Measurements from ENCODE around the gene WDR27. TPM values are rescaled to one million over a fixed set of nuclear protein-coding genes. Genes with fewer than 3 reads are reported as not detected.

The WDR27 gene
- total RNA-seq, 3 donors from 2014 or later (not counting 1 experiment from before 2014, with no cell fraction given): 12.7 to 31.0 (median 25.3) TPM

DNA sequence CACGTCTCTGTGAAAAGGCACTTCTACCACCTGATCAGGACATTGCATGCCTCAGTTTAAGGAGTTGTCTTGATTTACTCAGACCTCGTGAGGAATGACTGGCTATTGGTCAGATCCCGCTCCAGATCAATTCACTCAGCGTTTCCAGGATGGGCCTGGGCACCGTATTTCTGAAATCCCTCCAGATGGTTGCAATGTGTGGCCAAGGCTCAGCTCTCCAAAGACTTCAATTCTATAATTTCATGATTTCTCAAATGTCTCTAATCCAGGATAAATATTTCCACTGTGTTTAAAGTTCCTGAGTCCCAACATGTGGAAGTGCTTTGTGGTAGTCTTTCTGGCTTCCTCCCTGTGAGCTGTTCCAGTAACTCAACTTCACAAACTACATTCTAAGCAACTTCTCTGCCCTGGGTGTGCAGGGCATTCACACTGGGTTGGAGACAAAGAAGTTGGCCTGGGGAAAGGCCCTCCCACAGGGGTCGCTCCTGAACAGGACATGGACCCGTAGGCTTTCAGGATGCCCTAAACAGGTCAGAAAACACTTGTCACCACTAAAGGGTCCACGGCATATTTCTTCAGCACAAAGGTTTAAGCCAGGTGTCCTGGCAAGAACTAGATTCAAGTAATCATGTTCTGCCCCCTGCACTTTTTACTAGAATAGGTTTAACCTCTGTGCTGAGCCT is 212.1 kb downstream of the WDR27 start:
- Mint-ChIP-seq H3K4me1 (no peaks in the 10 kb centered on the region), H3K27ac (no peak overlapping the region), H3K9me3 (no peaks in the 10 kb centered on the region), H3K4me3 (no peak overlapping the region), H3K36me3 (no peaks in the 10 kb centered on the region), H3K27me3 (ENCODE audit: low read depth in 2 of 2) (no peaks in the 10 kb centered on the region)
- WGBS (ENCODE audit: insufficient coverage): 93% methylated on average over 8 of the region's 8 CpGs
- H3K27me3 ChIP-seq (ENCODE audit: control insufficient read depth, insufficient read depth, low read length): no peaks in the 10 kb centered on the region
- H3K27ac ChIP-seq (ENCODE audit: low read length): no peak overlapping the region
- no peaks in the 10 kb centered on the region for H3K4me1 ChIP-seq (ENCODE audit: control insufficient read depth, insufficient read depth, low read length)
- ATAC-seq (no peak), DNase-seq (no peak)
- TF ChIP-seq, protein P1, sequence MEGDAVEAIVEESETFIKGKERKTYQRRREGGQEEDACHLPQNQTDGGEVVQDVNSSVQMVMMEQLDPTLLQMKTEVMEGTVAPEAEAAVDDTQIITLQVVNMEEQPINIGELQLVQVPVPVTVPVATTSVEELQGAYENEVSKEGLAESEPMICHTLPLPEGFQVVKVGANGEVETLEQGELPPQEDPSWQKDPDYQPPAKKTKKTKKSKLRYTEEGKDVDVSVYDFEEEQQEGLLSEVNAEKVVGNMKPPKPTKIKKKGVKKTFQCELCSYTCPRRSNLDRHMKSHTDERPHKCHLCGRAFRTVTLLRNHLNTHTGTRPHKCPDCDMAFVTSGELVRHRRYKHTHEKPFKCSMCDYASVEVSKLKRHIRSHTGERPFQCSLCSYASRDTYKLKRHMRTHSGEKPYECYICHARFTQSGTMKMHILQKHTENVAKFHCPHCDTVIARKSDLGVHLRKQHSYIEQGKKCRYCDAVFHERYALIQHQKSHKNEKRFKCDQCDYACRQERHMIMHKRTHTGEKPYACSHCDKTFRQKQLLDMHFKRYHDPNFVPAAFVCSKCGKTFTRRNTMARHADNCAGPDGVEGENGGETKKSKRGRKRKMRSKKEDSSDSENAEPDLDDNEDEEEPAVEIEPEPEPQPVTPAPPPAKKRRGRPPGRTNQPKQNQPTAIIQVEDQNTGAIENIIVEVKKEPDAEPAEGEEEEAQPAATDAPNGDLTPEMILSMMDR (IDR thresholded peaks at IDR 0.05): no peak
- no peaks in the 10 kb centered on the region for H3K9me3 ChIP-seq (ENCODE audit: control insufficient read depth, insufficient read depth, low read length)
- H3K36me3 ChIP-seq (ENCODE audit: control insufficient read depth, insufficient read depth, low read length): no peaks in the 10 kb centered on the region
- intact Hi-C loops (cut with micrococcal nuclease): no loop called here
- no peak overlapping the region for H3K4me3 ChIP-seq (ENCODE audit: low read length)

DNA sequence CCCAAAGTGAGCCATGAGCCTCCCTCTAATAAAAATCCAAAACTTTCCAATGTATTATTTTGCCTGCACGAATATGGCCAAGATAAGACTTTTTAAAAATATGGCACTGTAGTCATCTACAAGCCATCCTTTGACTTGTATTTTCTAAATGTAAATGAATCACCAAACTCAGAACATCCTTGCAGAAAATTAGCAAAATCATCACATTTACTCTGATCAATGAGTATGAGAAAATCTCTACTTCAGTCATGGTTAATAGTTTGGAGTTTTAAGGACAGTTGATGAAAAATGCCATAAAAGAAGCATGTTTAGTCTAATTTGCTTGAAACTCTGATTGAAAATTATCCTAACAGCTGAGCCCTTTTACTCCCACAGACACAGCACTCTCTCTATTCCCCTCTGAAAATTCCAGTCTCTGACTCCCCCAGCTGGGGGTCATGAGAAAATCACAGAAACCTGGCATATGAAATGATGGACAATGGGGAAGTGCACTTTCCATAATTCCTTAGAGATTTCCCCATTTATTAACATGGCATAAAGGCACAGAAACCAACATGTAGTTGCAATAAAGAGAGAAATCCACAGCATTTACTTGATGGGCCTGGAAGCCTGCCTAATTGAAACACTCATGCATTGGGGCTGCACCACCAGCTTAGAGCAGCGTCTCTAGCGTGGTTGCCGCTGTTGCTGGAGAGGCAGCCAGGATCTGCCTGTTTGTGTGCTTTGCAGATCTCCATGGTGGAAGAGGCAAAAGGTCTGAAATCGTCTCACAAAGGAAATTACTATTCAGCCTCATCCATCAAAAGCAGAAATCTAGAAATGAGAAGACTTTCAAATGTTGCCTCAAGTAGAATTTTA is 214.0 kb downstream of the WDR27 start:
- whole genome bisulfite sequencing (ENCODE audit: insufficient coverage): 98% methylated on average over 4 of the region's 5 CpGs
- H3K4me3 Mint-ChIP-seq: no peak overlapping the region
- H3K36me3 Mint-ChIP-seq: peaks cover 4% of the 10 kb centered on the region
- DNase-seq (no peak), ATAC-seq (no peak)
- no peak overlapping the region for H3K27ac ChIP-seq (ENCODE audit: low read length)
- H3K36me3 ChIP-seq (ENCODE audit: control insufficient read depth, insufficient read depth, low read length): no peaks in the 10 kb centered on the region
- intact Hi-C loops (cut with micrococcal nuclease): no loop called here
- no peaks in the 10 kb centered on the region for H3K4me1 ChIP-seq (ENCODE audit: control insufficient read depth, insufficient read depth, low read length)
- H3K9me3 ChIP-seq (ENCODE audit: control insufficient read depth, insufficient read depth, low read length): no peaks in the 10 kb centered on the region
- no peaks in the 10 kb centered on the region for H3K27me3 ChIP-seq (ENCODE audit: control insufficient read depth, insufficient read depth, low read length)
- peaks cover 2 to 6% of the 10 kb centered on the region in 2 donors for H3K9me3 Mint-ChIP-seq
- no peaks in the 10 kb centered on the region for H3K4me1 Mint-ChIP-seq
- no peak overlapping the region for H3K4me3 ChIP-seq (ENCODE audit: low read length)
- H3K27ac Mint-ChIP-seq: no peak overlapping the region
- peaks cover 7 to 8% of the 10 kb centered on the region in 2 donors for H3K27me3 Mint-ChIP-seq (ENCODE audit: low read depth in 2 of 2)
- TF ChIP-seq, protein P1 (IDR thresholded peaks at IDR 0.05): no peak

GRCh38 chr6:169479783-169480495 is 221.9 kb downstream of the WDR27 start:
- Histone ChIP-seq H3K27ac (ENCODE audit: low read length) (no peak overlapping the region), H3K9me3 (ENCODE audit: control insufficient read depth, insufficient read depth, low read length) (peaks cover 7% of the 10 kb centered on the region), H3K4me3 (ENCODE audit: low read length) (no peak overlapping the region), H3K36me3 (ENCODE audit: control insufficient read depth, insufficient read depth, low read length) (no peaks in the 10 kb centered on the region), H3K4me1 (ENCODE audit: control insufficient read depth, insufficient read depth, low read length) (no peaks in the 10 kb centered on the region), H3K27me3 (ENCODE audit: control insufficient read depth, insufficient read depth, low read length) (no peaks in the 10 kb centered on the region)
- Mint-ChIP-seq H3K36me3 (peaks cover 18% of the 10 kb centered on the region), H3K4me3 (no peak overlapping the region), H3K4me1 (no peaks in the 10 kb centered on the region), H3K27me3 (ENCODE audit: low read depth in 2 of 2) (peaks cover 7 to 18% of the 10 kb centered on the region in 2 donors), H3K27ac (no peak overlapping the region), H3K9me3 (peaks cover 6 to 18% of the 10 kb centered on the region in 2 donors)
- TF ChIP-seq, protein P1 (IDR thresholded peaks at IDR 0.05): no peak
- WGBS (ENCODE audit: insufficient coverage): 97% methylated on average over 34 of the region's 34 CpGs
- DNase-seq: no peak
- intact Hi-C loops (cut with micrococcal nuclease): no loop called here
- ATAC-seq: no peak

Measured in natural killer cell (primary cell).